Stimulated activated CD8-positive, alpha-beta memory T cell treated with anti-CD3 and anti-CD28 coated beads, Interleukin-12 subunit alpha, Interleukin-12 subunit beta, amount 100 ng/mL, for 24 hours (primary cell): ENCODE results near the gene GATA5.

ENCODE experiments used
- DNase-seq: peaks from one replicate; pipeline ENCODE4 v3.0.0-alpha.2; 2020; ENCODE audit errors: extremely low read depth

Gene GATA5

GRCh38 chr20:62472941-62473585 is 2.7 kb downstream of the GATA5 start:
- no peak for DNase-seq

DNA sequence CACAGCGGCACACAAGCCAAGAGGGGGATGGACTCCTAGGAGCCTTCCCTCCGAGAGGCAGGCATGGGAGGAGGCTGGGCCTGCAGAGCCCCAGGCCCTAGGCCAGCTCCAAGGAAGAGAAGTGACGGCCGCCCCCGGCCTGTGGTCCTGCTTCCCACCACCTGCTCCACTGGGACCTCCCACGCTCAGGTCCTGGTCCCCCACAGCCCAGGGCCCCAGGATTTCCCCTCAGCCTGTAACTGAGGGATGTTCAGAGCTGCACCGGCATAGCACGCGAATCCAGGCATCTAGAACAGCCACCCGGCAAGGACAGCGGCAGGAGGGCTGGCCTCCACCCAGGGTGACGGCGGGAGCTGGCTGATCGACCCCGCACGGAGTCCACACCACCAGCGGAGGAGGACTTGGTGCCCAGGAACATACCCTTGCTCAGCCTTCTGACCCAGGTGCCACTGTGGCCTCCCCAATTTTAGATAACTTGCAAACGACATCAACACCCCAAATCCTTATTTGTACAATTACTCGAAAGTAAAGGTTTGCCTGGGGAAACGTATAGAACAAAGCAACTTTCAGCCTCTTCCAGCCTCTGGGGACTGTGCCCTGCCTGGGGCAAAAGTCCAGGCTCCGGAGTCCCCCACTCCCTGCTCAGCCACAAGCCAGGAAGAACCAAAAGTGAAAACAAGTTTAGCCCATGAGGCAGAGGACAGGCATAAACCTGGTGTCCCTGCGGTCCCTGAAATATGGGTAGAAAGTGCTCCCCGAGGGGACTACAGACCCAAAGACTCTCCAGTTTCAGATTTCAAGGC is 3.5 kb downstream of the GATA5 start:
- no peak for DNase-seq

DNA sequence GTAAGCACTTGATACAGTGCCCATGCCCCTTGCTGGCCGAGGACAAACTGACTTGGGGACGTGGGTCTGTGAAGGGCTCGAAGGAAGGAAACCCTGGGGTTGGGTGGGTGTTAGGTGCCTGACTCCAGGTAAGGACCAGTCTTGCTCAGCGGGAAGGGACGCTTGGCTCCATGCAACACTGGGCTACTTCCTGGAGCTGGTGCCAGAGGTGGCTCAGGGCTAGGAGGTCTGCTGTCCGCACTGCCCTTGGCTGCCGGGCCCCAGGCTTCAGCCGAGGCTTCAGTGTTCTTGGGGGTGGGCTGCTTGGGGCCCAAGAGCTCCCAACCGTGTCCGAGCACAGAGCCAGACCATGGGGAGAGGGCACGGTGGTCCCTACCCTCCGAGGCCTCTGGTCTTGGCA is 5.3 kb downstream of the GATA5 start:
- no peak for DNase-seq

DNA sequence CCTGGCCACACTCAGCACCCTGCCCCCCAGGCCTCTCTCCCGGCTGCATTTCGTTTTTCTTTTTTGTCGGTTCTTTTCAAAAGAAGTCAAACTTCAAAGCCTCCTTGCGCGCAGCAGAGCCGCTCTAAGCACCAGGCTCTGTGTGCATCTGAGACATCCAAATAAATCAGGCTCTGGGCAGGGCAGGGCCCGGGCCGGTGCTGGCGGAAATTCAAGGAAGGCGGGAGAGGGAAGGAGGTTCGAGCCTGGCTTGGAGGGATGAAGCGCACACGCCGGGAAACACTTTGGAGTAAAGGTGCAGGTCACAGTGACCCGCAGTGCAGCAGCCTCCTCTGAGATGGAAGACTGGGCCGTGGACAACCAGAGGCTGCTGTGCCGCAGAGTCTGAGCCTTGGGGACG is 5.8 kb downstream of the GATA5 start:
- DNase-seq = no peak

- DNase-seq = no peak
These were observed 6.4 kb downstream of the GATA5 start for GRCh38 chr20:62469352-62469751.

DNA sequence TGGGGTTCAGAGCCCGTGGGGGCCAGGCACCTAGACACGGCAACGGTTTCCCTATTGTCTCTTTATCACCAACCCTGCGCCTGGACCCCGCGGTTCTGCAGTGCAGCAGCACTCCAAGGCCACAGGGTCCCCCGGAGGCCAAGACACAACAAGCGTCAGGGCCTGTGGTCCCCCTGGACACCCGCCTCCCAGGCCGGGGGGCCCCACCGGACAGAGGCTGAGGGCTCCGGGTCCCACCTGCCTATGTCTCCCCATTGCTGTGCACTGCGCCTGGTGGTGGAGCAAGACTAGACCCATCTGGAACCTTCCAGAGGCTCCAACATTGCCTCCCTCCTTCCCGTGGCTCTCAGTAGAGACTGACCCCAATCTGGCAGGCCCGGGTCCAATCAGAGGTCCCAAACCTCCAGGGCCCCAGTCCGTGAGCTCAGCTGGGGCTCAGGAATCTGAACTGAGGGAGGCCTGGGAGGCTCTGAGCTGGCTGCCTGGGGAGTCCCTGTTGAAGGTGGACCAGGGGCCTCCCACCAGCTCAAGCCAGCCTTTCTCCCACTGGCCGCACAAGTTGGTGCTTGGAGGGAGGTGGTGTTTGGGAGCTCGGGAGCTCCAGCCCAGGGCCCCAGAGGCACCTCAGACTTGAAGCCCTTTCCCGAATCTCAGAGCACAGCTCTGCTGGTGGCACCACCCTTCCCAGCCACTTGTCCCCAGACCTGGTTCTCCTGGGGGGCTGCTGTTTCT is 8.8 kb downstream of the GATA5 start:
- no peak for DNase-seq

GRCh38 chr20:62466072-62466760 is 9.6 kb downstream of the GATA5 start:
- DNase-seq = no peak

- DNase-seq = no peak
These were observed 10.8 kb downstream of the GATA5 start for GRCh38 chr20:62464990-62465389.

DNA sequence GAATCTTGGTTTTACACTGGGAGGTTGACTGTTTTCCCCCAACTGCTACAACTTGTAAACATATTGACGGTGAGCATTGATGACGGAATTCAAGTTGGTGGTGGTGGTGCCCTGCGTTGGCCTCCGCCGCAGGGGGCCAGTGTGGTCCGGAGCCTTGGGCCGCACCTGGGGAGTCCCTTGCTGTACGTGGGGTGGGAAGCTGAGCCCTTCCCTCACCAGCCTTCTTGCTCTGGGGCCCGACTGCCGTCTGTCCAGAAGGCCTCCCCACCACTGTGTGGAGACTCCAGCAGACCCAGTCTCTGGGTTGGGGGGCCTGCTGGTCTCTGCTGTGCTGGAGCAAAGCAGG is 11.4 kb downstream of the GATA5 start:
- DNase-seq = no peak

DNA sequence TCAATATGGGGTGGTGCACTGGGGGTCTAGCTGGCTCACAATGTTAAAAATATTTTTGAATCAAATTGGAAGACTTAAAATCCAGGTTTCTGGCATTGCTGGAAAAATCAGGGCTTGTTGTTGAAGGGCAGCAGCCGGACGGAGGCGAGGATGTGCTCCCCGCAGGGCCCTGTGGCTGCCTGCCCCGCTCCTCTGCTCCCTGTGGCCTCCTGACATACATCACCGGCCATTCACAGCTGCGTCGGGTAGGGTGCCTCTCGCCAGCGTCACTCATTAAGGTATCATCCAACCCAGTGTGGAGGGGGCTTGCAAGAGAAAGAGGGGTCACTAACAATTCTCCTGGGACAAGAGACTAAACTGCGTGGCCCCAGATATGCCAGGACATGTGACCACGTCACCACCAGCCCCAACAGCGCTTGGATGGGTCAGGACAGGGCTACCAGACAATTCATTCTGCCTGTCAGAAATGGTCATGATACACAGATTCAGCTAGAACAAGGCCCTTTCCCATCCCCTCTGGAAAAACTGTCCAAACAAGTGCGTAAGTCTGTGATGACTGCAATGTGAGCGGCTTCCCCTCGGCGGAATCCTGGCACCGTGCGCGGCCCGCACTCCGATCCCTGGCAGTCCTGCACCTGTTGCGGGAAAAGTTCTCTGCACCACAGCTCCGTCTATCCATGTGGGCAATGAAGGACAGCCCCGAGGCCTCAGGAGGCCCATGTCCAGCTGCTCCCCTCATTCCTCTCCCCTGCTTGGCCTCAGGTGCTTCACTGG is 12.0 kb downstream of the GATA5 start:
- no peak for DNase-seq

DNA sequence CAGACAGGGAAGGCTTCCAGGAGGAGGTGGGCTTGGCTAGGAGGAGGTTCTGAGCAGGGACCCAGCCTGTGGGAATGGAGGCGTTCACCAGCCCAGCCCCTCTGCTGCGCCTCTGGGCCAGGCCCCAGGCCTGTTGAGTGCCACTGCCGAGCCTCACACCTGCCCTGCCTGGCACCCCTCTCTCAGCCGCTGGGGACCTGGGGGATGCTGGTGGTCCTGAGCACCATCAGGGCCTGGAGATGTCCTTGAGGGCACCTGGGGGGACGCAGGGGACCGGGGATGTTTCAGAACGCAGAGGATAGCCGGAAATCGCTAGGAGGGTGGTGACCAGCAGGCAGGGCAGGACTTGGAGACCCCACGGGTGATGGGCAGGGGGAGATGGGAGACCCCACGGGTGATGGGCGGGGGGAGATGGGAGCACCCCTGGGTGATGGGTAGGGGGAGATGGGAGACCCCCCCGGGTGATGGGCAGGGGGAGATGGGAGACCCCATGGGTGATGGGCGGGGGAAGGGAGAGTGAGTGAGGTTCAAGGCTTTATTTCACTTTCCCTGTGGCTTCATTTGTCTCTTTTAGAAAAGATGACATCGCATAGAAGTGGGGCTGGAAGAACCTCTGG is 12.7 kb downstream of the GATA5 start:
- DNase-seq = no peak

- no peak for DNase-seq
These were observed 14.0 kb downstream of the GATA5 start for GRCh38 chr20:62461834-62462233.

GRCh38 chr20:62461157-62461556 is 14.6 kb downstream of the GATA5 start:
- DNase-seq = no peak

DNA sequence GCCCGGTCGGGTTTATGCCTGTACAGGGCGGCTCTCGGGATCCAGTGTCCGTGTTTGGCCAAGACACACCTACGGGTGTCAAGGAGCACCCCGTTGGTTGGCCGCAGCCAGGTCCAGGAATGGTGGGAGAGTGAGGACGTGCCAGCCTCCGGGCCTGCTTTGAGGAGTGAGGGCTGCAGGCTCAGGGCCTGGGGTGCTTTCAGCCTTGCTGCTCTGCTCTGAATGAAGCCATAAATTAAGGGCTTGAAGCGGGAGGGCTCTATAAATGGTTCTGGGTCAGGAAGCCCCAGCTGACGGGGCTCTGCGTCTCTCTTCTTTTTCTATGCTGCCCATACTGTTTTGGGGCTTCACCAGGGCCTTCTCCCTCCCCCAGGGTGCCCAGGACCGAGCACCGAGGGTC is 15.1 kb downstream of the GATA5 start:
- no peak for DNase-seq

GRCh38 chr20:62459488-62459887 is 16.3 kb downstream of the GATA5 start:
- no peak for DNase-seq

GRCh38 chr20:62458275-62459251 is 17.2 kb downstream of the GATA5 start:
- no peak for DNase-seq

GRCh38 chr20:62457831-62458230 is 18.0 kb downstream of the GATA5 start:
- DNase-seq = no peak

DNA sequence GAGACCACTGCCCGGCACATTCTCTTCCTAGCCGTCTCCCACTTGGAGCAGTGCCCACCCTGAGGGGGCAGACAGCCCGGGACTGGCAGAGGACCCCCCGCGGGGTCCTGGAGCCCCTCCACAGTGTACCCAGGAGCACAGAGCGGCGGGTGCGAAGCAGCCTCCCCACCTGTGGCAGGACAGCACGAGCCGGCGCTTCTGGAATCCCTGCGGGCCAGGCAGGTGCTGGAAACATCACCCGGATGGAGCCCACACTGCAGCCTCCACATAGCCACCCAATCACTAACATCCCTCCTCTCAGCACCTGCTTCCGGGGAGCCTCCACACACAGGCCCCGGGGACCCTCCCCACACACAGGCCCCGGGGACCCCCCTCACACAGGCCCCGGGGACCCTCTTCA is 18.7 kb downstream of the GATA5 start:
- no peak for DNase-seq

DNA sequence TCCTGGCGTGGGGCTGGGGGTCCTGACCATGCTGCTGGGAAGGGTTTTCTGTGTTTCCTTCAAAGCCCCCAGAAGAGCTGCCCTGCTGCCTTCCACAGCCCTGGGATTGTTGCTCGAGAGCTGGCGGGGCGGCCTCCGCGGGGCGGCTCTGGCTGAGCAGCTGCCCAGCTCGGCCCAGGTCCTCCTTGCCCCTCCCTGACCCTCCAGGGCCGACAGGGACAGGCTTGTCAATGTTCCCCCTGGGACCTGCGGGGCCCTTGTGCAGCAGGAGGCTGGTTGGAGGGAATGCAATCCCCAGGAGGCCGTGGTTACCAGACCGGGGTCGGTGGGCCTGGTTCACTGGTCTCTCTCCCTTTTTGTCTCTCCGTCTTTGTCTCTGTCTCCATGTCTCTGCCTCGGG is 19.9 kb downstream of the GATA5 start:
- DNase-seq = no peak
